IMR-90 (cell line): Measurements from ENCODE around the gene LENG9. TPM values are rescaled to one million over a fixed set of nuclear protein-coding genes. Genes with fewer than 3 reads are reported as not detected.

Experiments
- ATAC-seq: fragments of 200-7000 bp; cut with Tn5 transposase; 2 replicates; pipeline ENCODE4 v1.9.1; 2020; ENCODE audit warnings: low read depth, mild to moderate bottlenecking, moderate library complexity
- BruUV-seq: library from RNA; stranded (reverse); fragments of 400-500 nt; replicated peaks from 2 replicates; lab custom pipeline; 2021; lab: Mats Ljungman, UMichigan
- CTCF ChIA-PET: fragments of 300-600 bp; formaldehyde crosslinking; extraction: SDS; loops from one replicate; lab custom pipeline; 2021; ENCODE audit warnings: antibody characterized with exemption; lab: Yijun Ruan, JAX
- POLR2A ChIA-PET: fragments of 300-600 bp; sonication (Branson Sonifier 250); formaldehyde crosslinking; loops from one replicate; lab custom pipeline; 2022; ENCODE audit warnings: antibody characterized with exemption; ENCODE audit not compliant: unreplicated experiment; lab: Charles Lee
- DNase-seq: peaks from one replicate; pipeline ENCODE4 v3.0.0; 2013
- H2AFZ ChIP-seq: replicated peaks from 2 replicates; pipeline ENCODE3; 2013; ENCODE audit warnings: low read length, mild to moderate bottlenecking; ENCODE audit not compliant: poor library complexity
- H2AK5ac ChIP-seq: 2 replicates; pipeline ENCODE4 v1.6.1; 2013; ENCODE audit warnings: low read depth, low read length, inconsistent platforms
- H2AK9ac ChIP-seq: replicated peaks from 2 replicates; pipeline ENCODE3; 2013; ENCODE audit warnings: mild to moderate bottlenecking, low read depth, low read length, moderate library complexity; ENCODE audit not compliant: poor library complexity
- H2BK120ac ChIP-seq: 2 replicates; pipeline ENCODE4 v1.6.1; 2013; ENCODE audit warnings: low read depth, low read length, inconsistent platforms
- H2BK15ac ChIP-seq: 3 replicates; pipeline ENCODE4 v1.6.1; 2013; ENCODE audit warnings: low read depth, low read length, inconsistent platforms
- H2BK20ac ChIP-seq: 2 replicates; pipeline ENCODE4 v1.6.1; 2013; ENCODE audit warnings: low read depth, mild to moderate bottlenecking, inconsistent platforms, low read length, moderate library complexity
- H2BK5ac ChIP-seq: 2 replicates; pipeline ENCODE4 v1.6.1; 2013; ENCODE audit warnings: mild to moderate bottlenecking, low read depth, low read length, inconsistent platforms; ENCODE audit not compliant: poor library complexity, severe bottlenecking
- H3K14ac ChIP-seq: replicated peaks from 2 replicates; pipeline ENCODE4 v1.6.1; 2013; ENCODE audit warnings: low read depth, low read length, inconsistent platforms
- H3K18ac ChIP-seq: 2 replicates; pipeline ENCODE4 v1.6.1; 2013; ENCODE audit warnings: low read depth, low read length, control low read depth
- H3K23ac ChIP-seq: 2 replicates; pipeline ENCODE4 v1.6.1; 2013; ENCODE audit warnings: low read depth, low read length, inconsistent platforms
- H3K27ac ChIP-seq: 2 replicates; pipeline ENCODE4 v1.5.1; 2013; ENCODE audit warnings: mild to moderate bottlenecking, control low read depth, low read length; ENCODE audit not compliant: insufficient read depth
- H3K27me3 ChIP-seq: 2 replicates; pipeline ENCODE4 v1.6.1; 2013; ENCODE audit warnings: low read length; ENCODE audit not compliant: control insufficient read depth, insufficient read depth
- H3K36me3 ChIP-seq: 2 replicates; pipeline ENCODE4 v1.6.1; 2013; ENCODE audit warnings: low read length, mixed read lengths; ENCODE audit not compliant: control insufficient read depth, insufficient read depth
- H3K4ac ChIP-seq: 2 replicates; pipeline ENCODE4 v1.6.1; 2013; ENCODE audit warnings: low read depth, low read length, inconsistent platforms
- H3K4me1 ChIP-seq: 2 replicates; pipeline ENCODE4 v1.6.1; 2013; ENCODE audit warnings: low read length, mixed read lengths; ENCODE audit not compliant: control insufficient read depth, insufficient read depth
- H3K4me2 ChIP-seq: 2 replicates; pipeline ENCODE4 v1.6.1; 2013; ENCODE audit warnings: low read depth, mild to moderate bottlenecking, control low read depth, low read length, moderate library complexity
- H3K4me3 ChIP-seq: 2 replicates; pipeline ENCODE4 v1.5.1; 2013; ENCODE audit warnings: low read depth, mild to moderate bottlenecking, control low read depth, low read length, moderate library complexity; ENCODE audit not compliant: insufficient read depth
- H3K56ac ChIP-seq: 2 replicates; pipeline ENCODE4 v1.6.1; 2013; ENCODE audit warnings: low read length, inconsistent platforms; ENCODE audit not compliant: insufficient read depth; ENCODE audit errors: extremely low read depth
- H3K79me1 ChIP-seq, 2 experiments: 2 replicates each; pipeline ENCODE4 v1.6.1; 2013; ENCODE audit warnings: low read length in 2 of 2, inconsistent platforms in 1 of 2, low read depth in 1 of 2
- H3K9ac ChIP-seq: 2 replicates; pipeline ENCODE4 v1.6.1; 2013; ENCODE audit warnings: low read depth, low read length, control low read depth
- H3K9me1 ChIP-seq: 2 replicates; pipeline ENCODE4 v1.6.1; 2013; ENCODE audit warnings: low read length, inconsistent platforms; ENCODE audit not compliant: insufficient read depth
- H3K9me3 ChIP-seq: 2 replicates; pipeline ENCODE4 v1.6.1; 2013; ENCODE audit warnings: low read length; ENCODE audit not compliant: control insufficient read depth, insufficient read depth
- H4K20me1 ChIP-seq: 2 replicates; pipeline ENCODE4 v1.6.1; 2013; ENCODE audit warnings: low read length, inconsistent platforms; ENCODE audit not compliant: insufficient read depth
- H4K5ac ChIP-seq: 2 replicates; pipeline ENCODE4 v1.6.1; 2013; ENCODE audit warnings: mild to moderate bottlenecking, low read depth, low read length, control low read depth
- H4K8ac ChIP-seq, 2 experiments: 2 replicates each; pipeline ENCODE4 v1.6.1; 2013; ENCODE audit warnings: low read depth in 2 of 2, low read length in 2 of 2, control low read depth in 1 of 2, inconsistent platforms in 1 of 2
- H4K91ac ChIP-seq: 2 replicates; pipeline ENCODE4 v1.6.1; 2013; ENCODE audit warnings: low read depth, low read length, inconsistent platforms; ENCODE audit not compliant: insufficient read depth
- BHLHE40 ChIP-seq: fragments of 150-350 bp; IDR thresholded peaks from 2 replicates; pipeline ENCODE4 v1.6.1; 2016; ENCODE audit warnings: mild to moderate bottlenecking, low read depth, low read length
- CEBPB ChIP-seq: IDR thresholded peaks from 2 replicates; pipeline ENCODE4 v1.6.1; 2012; ENCODE audit warnings: low read depth, low read length, improper control_type of control experiment
- CHD1 ChIP-seq: IDR thresholded peaks from 2 replicates; pipeline ENCODE4 v1.6.1; 2012; ENCODE audit warnings: low read depth, low read length, improper control_type of control experiment
- FOS ChIP-seq: fragments of 150-350 bp; IDR thresholded peaks from 2 replicates; pipeline ENCODE4 v1.6.1; 2016; ENCODE audit warnings: low read depth, low read length
- MAFK ChIP-seq: IDR thresholded peaks from 2 replicates; pipeline ENCODE4 v1.6.1; 2012; ENCODE audit warnings: low read depth, low read length, improper control_type of control experiment
- MAZ ChIP-seq: IDR thresholded peaks from 2 replicates; pipeline ENCODE4 v1.6.1; 2012; ENCODE audit warnings: low read depth, mild to moderate bottlenecking, low read length, improper control_type of control experiment, moderate library complexity, borderline replicate concordance
- MXI1 ChIP-seq: IDR thresholded peaks from 2 replicates; pipeline ENCODE4 v1.6.1; 2012; ENCODE audit warnings: low read depth, mild to moderate bottlenecking, low read length, moderate library complexity, borderline replicate concordance
- NFE2L2 ChIP-seq: fragments of 150-350 bp; IDR thresholded peaks from 2 replicates; pipeline ENCODE4 v1.6.1; 2016; ENCODE audit warnings: low read depth, mild to moderate bottlenecking, low read length
- POLR2A ChIP-seq: IDR thresholded peaks from 2 replicates; pipeline ENCODE4 v1.6.1; 2012; ENCODE audit warnings: mild to moderate bottlenecking, low read depth, low read length
- RCOR1 ChIP-seq: IDR thresholded peaks from 2 replicates; pipeline ENCODE4 v1.6.1; 2012; ENCODE audit warnings: mild to moderate bottlenecking, low read length, improper control_type of control experiment; ENCODE audit not compliant: insufficient replicate concordance
- RFX5 ChIP-seq: IDR thresholded peaks from 2 replicates; pipeline ENCODE4 v1.8.0; 2012; ENCODE audit warnings: low read depth, mild to moderate bottlenecking, low read length, moderate library complexity
- SMC3 ChIP-seq: fragments of 150-350 bp; IDR thresholded peaks from 2 replicates; pipeline ENCODE4 v1.6.1; 2016; ENCODE audit warnings: low read depth, mild to moderate bottlenecking, antibody characterized with exemption, low read length, moderate library complexity
- USF2 ChIP-seq: fragments of 150-350 bp; IDR thresholded peaks from 2 replicates; pipeline ENCODE4 v1.6.1; 2017; ENCODE audit warnings: mild to moderate bottlenecking, antibody characterized with exemption, low read length, low read depth
- WGBS, 2 experiments: methylation state at CpG; one replicate each; pipeline versions ENCODE4 v1.1.5 to v1.1.7; 2013; ENCODE audit warnings: missing lambda C conversion rate in 2 of 2; ENCODE audit not compliant: insufficient read length in 1 of 2; ENCODE audit errors: extremely low coverage in 2 of 2; 5-methylcytosine and 5-hydroxymethylcytosine counted together
- dilution Hi-C: fragments of 300-500 bp; cut with HindIII; formaldehyde crosslinking; loops from one replicate; pipeline ENCODE4 v1.14.3; 2018; ENCODE audit warnings: low sequenced_read_pairs; ENCODE audit not compliant: unreplicated experiment
- in situ Hi-C: fragments of 300-500 bp; cut with MboI; formaldehyde crosslinking; loops from 3 replicates; pipeline ENCODE4 v1.14.3; 2019; ENCODE audit warnings: low sequenced_read_pairs, inconsistent platforms, mixed read lengths
- intact Hi-C: fragments of 100-400 bp; cut with micrococcal nuclease; formaldehyde crosslinking; loops from 2 replicates; pipeline ENCODE4 v1.10.0; 2022
- polyA plus RNA-seq, 3 experiments: library from polyadenylated mRNA; depleted of rRNA; stranded (reverse); fragments of >200 nt; gene quantifications; 2 replicates each; pipeline ENCODE4 v1.2.3, GENCODE V29; 2012; ENCODE audit warnings: low replicate concordance in 1 of 3
- total RNA-seq: library from RNA; depleted of rRNA; stranded (reverse); fragments of >200 nt; gene quantifications from 2 replicates; pipeline ENCODE4 v1.2.3, GENCODE V29; 2012
- TF ChIP-seq, protein P1 (sequence below): conservative IDR thresholded peaks from 2 replicates; pipeline ENCODE4 v1.5.1; 2012; ENCODE audit warnings: mild to moderate bottlenecking, low read depth, low read length, improper control_type of control experiment
- TF ChIP-seq, protein P2 (sequence below): fragments of 150-350 bp; IDR thresholded peaks from 2 replicates; pipeline ENCODE4 v1.6.1; 2016; ENCODE audit warnings: low read depth, mild to moderate bottlenecking, low read length, moderate library complexity, borderline replicate concordance

The LENG9 gene
- total and polyA plus RNA-seq, 2 of the 4 experiments (the other 2 are of a cell fraction), result 0.94 to 1.1 TPM

GRCh38 chr19:54506079-54506478 is 42.5 kb upstream of the LENG9 start:
- dilution Hi-C loops, result no loop called here
- 50% methylated on average over 4 of the region's 10 CpGs; no CpG with 5 or more reads in 1 of the 2 experiments for WGBS, 2 experiments

More at GRCh38 chr19:54506079-54506478, 42.5 kb upstream of the LENG9 start:
- no peak overlapping the region for H3K23ac ChIP-seq
- H3K27me3 ChIP-seq, result no peaks in the 10 kb centered on the region
- ChIA-PET CTCF (no interaction called here), POLR2A (no interaction called here)
- H2BK20ac ChIP-seq, result no peak overlapping the region
- H2AK9ac ChIP-seq, result no peak overlapping the region
- no peak overlapping the region for H3K4me2 ChIP-seq
- DNase-seq (no peak), ATAC-seq (no peak)
- H3K18ac ChIP-seq, result no peak overlapping the region
- H2AK5ac ChIP-seq, result no peak overlapping the region
- no peaks in the 10 kb centered on the region for H3K9me1 ChIP-seq
- BruUV-seq, result no TSS peak
- no peak overlapping the region for H3K56ac ChIP-seq
- no peak overlapping the region for H3K4ac ChIP-seq
- H3K9ac ChIP-seq, result no peak overlapping the region
- H2BK15ac ChIP-seq, result no peak overlapping the region
- H3K9me3 ChIP-seq, result peaks cover 10% of the 10 kb centered on the region
- in situ Hi-C loops, result no loop called here
- H4K5ac ChIP-seq, result no peak overlapping the region
- H4K8ac ChIP-seq, result no peak overlapping the region
- H3K36me3 ChIP-seq, result no peaks in the 10 kb centered on the region
- no peaks in the 10 kb centered on the region for H3K4me1 ChIP-seq
- no peak overlapping the region for H3K4me3 ChIP-seq
- no peak overlapping the region for H2AFZ ChIP-seq
- no peaks in the 10 kb centered on the region for H4K20me1 ChIP-seq
- no peak overlapping the region for H2BK120ac ChIP-seq
- no peak overlapping the region for H4K91ac ChIP-seq
- H3K27ac ChIP-seq, result no peak overlapping the region
- TF ChIP-seq MXI1, result no peak
- no peak for TF ChIP-seq POLR2A
- TF ChIP-seq, protein P1, sequence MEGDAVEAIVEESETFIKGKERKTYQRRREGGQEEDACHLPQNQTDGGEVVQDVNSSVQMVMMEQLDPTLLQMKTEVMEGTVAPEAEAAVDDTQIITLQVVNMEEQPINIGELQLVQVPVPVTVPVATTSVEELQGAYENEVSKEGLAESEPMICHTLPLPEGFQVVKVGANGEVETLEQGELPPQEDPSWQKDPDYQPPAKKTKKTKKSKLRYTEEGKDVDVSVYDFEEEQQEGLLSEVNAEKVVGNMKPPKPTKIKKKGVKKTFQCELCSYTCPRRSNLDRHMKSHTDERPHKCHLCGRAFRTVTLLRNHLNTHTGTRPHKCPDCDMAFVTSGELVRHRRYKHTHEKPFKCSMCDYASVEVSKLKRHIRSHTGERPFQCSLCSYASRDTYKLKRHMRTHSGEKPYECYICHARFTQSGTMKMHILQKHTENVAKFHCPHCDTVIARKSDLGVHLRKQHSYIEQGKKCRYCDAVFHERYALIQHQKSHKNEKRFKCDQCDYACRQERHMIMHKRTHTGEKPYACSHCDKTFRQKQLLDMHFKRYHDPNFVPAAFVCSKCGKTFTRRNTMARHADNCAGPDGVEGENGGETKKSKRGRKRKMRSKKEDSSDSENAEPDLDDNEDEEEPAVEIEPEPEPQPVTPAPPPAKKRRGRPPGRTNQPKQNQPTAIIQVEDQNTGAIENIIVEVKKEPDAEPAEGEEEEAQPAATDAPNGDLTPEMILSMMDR, result no peak
- TF ChIP-seq BHLHE40, result no peak
- no peak for TF ChIP-seq RCOR1
- TF ChIP-seq FOS, result no peak
- TF ChIP-seq RFX5, result no peak
- no peak for TF ChIP-seq CEBPB
- no peak for TF ChIP-seq NFE2L2
- TF ChIP-seq MAZ, result no peak
- no peak for TF ChIP-seq MAFK
- TF ChIP-seq USF2, result no peak
- TF ChIP-seq SMC3, result no peak
- TF ChIP-seq, protein P2, sequence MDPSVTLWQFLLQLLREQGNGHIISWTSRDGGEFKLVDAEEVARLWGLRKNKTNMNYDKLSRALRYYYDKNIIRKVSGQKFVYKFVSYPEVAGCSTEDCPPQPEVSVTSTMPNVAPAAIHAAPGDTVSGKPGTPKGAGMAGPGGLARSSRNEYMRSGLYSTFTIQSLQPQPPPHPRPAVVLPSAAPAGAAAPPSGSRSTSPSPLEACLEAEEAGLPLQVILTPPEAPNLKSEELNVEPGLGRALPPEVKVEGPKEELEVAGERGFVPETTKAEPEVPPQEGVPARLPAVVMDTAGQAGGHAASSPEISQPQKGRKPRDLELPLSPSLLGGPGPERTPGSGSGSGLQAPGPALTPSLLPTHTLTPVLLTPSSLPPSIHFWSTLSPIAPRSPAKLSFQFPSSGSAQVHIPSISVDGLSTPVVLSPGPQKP, result no peak
- TF ChIP-seq CHD1, result no peak
- no peak overlapping the region for H3K14ac ChIP-seq
- no peaks in the 10 kb centered on the region for H3K79me1 ChIP-seq
- intact Hi-C loops, result no loop called here
- no peak overlapping the region for H2BK5ac ChIP-seq
